OCI-LY3 (cell line): ENCODE data around the gene ITGB1.

ENCODE experiments used
- H2AFZ ChIP-seq: fragments of 200-600, 300-600 bp; shearing (Covaris generic); 2 replicates; pipeline ENCODE4 v1.6.0; 2014; ENCODE audit warnings: antibody characterized with exemption, low read depth, low read length
- H3K27ac ChIP-seq: fragments of 200-600, 300-600 bp; sonication (generic); 2 replicates; pipeline ENCODE4 v1.5.1; 2014; ENCODE audit warnings: mild to moderate bottlenecking, low read length, moderate library complexity, mixed read lengths
- H3K27me3 ChIP-seq: fragments of 200-600, 300-600 bp; sonication (generic); 2 replicates; pipeline ENCODE4 v1.6.1; 2014; ENCODE audit warnings: low read depth, low read length, mixed read lengths
- H3K36me3 ChIP-seq: fragments of 200-600, 300-600 bp; sonication (generic); replicated peaks from 2 replicates; pipeline ENCODE3; 2014; ENCODE audit warnings: low read depth, low read length, mixed read lengths
- H3K4me1 ChIP-seq: fragments of 300-600, 200-600 bp; sonication (generic); 2 replicates; pipeline ENCODE4 v1.6.1; 2014; ENCODE audit warnings: low read length, mixed read lengths
- H3K4me2 ChIP-seq: fragments of 200-600, 300-600 bp; sonication (generic); 2 replicates; pipeline ENCODE4 v1.6.1; 2014; ENCODE audit warnings: low read length, mixed read lengths
- H3K4me3 ChIP-seq: fragments of 300-600, 200-600 bp; sonication (generic); 2 replicates; pipeline ENCODE4 v1.5.1; 2014; ENCODE audit warnings: antibody characterized with exemption, mild to moderate bottlenecking, low read length, moderate library complexity
- H3K79me2 ChIP-seq: fragments of 300-600, 200-600 bp; shearing (Covaris generic); 2 replicates; pipeline ENCODE4 v1.6.1; 2014; ENCODE audit warnings: mild to moderate bottlenecking, low read length, mixed read lengths
- H3K9ac ChIP-seq: fragments of 300-600, 200-600 bp; shearing (Covaris generic); 2 replicates; pipeline ENCODE4 v1.6.0; 2014; ENCODE audit warnings: mild to moderate bottlenecking, low read length, moderate library complexity
- H3K9me3 ChIP-seq: fragments of 200-600, 300-600 bp; shearing (Covaris generic); 2 replicates; pipeline ENCODE4 v1.6.1; 2014; ENCODE audit warnings: low read length, mixed read lengths; ENCODE audit not compliant: insufficient read depth
- H4K20me1 ChIP-seq: fragments of 200-600, 300-600 bp; sonication (generic); 2 replicates; pipeline ENCODE4 v1.6.1; 2016; ENCODE audit warnings: low read length, mixed read lengths; ENCODE audit not compliant: insufficient read depth
- CTCF ChIP-seq: fragments of 200-600, 300-600 bp; sonication (generic); IDR thresholded peaks from 2 replicates; pipeline ENCODE4 v1.5.1; 2014; ENCODE audit warnings: antibody characterized with exemption, low read length, low read depth
- EZH2phosphoT487 ChIP-seq: fragments of 200-600 bp; shearing (Covaris generic); IDR thresholded peaks from 2 replicates; pipeline ENCODE4 v1.6.1; 2018; ENCODE audit warnings: antibody characterized with exemption, mixed run types, low read depth

The ITGB1 gene

GRCh38 chr10:32990811-32991210, 32.8 kb upstream of the ITGB1 start:
- TF ChIP-seq CTCF: no peak
- no peak for TF ChIP-seq EZH2phosphoT487
- no peak overlapping the region for H3K4me2 ChIP-seq
- no peak overlapping the region for H2AFZ ChIP-seq
- H3K27ac ChIP-seq: no peak overlapping the region
- H3K9ac ChIP-seq: no peak overlapping the region
- H3K4me1 ChIP-seq: 0 out of 2 replicates have a peak, but pooled peaks cover 3% of the 10 kb centered on the region
- H3K36me3 ChIP-seq: no peaks in the 10 kb centered on the region
- H3K4me3 ChIP-seq: no peak overlapping the region
- H3K79me2 ChIP-seq: no peaks in the 10 kb centered on the region
- H3K9me3 ChIP-seq: no peaks in the 10 kb centered on the region
- H4K20me1 ChIP-seq: no peaks in the 10 kb centered on the region
- H3K27me3 ChIP-seq: no peaks in the 10 kb centered on the region

GRCh38 chr10:32988604-32989003, 30.6 kb upstream of the ITGB1 start:
- Histone ChIP-seq H3K4me1 (no peaks in the 10 kb centered on the region), H3K27ac (no peak overlapping the region), H3K9ac (no peak overlapping the region), H4K20me1 (no peaks in the 10 kb centered on the region), H2AFZ (no peak overlapping the region), H3K27me3 (no peaks in the 10 kb centered on the region), H3K36me3 (no peaks in the 10 kb centered on the region), H3K9me3 (no peaks in the 10 kb centered on the region), H3K4me2 (no peak overlapping the region), H3K4me3 (no peak overlapping the region), H3K79me2 (no peaks in the 10 kb centered on the region)
- TF ChIP-seq CTCF: no peak
- TF ChIP-seq EZH2phosphoT487: no peak

- Histone ChIP-seq H3K79me2 (no peaks in the 10 kb centered on the region), H3K4me3 (no peak overlapping the region), H3K27me3 (no peaks in the 10 kb centered on the region), H2AFZ (no peak overlapping the region), H3K9me3 (no peaks in the 10 kb centered on the region), H3K9ac (no peak overlapping the region), H3K36me3 (no peaks in the 10 kb centered on the region), H3K4me1 (no peaks in the 10 kb centered on the region), H3K27ac (no peak overlapping the region), H4K20me1 (no peaks in the 10 kb centered on the region), H3K4me2 (no peak overlapping the region)
- no peak for TF ChIP-seq EZH2phosphoT487
- TF ChIP-seq CTCF: no peak
Observed at GRCh38 chr10:32987172-32987571, 29.1 kb upstream of the ITGB1 start.

- Histone ChIP-seq H3K36me3 (no peaks in the 10 kb centered on the region), H3K4me3 (no peak overlapping the region), H3K9me3 (no peaks in the 10 kb centered on the region), H3K4me2 (no peak overlapping the region), H3K4me1 (no peaks in the 10 kb centered on the region), H3K79me2 (no peaks in the 10 kb centered on the region), H2AFZ (no peak overlapping the region), H3K27ac (no peak overlapping the region), H4K20me1 (no peaks in the 10 kb centered on the region), H3K9ac (no peak overlapping the region), H3K27me3 (0 out of 2 replicates have a peak, but pooled peaks cover under 1% of the 10 kb centered on the region)
- TF ChIP-seq EZH2phosphoT487: no peak
- TF ChIP-seq CTCF: no peak
Observed at GRCh38 chr10:32985775-32986350, 27.8 kb upstream of the ITGB1 start.
